HG02885 (cell line): ENCODE measurements around the gene LRP5.

ENCODE experiments used
- ATAC-seq: cut with Tn5 transposase; IDR thresholded peaks from one replicate; pipeline ENCODE4 v1.9.1; 2021; ENCODE audit warnings: mild to moderate bottlenecking; ENCODE audit not compliant: unreplicated experiment, poor library complexity

LRP5 gene

GRCh38 chr11:68406324-68407313, 94.2 kb downstream of the LRP5 start:
- no peak for ATAC-seq

DNA sequence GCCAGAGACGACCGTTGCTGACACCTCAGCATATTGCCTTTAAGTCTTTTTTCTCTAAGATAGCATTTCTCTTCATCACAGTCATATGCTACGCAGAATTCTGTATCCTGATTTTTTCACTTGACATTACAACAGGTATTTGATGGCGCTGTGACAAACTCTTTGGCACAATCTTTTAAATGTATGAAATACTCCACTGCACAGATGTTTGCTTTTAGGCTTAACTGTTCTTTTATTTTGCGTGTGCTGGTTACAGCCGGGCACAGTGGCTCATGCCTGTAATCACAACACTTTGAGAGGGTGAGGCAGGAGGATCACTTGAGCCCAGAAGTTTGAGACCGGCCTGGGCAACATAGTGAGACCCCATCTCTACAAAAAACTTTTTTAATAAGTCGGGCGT, 96.1 kb downstream of the LRP5 start:
- ATAC-seq = no peak

DNA sequence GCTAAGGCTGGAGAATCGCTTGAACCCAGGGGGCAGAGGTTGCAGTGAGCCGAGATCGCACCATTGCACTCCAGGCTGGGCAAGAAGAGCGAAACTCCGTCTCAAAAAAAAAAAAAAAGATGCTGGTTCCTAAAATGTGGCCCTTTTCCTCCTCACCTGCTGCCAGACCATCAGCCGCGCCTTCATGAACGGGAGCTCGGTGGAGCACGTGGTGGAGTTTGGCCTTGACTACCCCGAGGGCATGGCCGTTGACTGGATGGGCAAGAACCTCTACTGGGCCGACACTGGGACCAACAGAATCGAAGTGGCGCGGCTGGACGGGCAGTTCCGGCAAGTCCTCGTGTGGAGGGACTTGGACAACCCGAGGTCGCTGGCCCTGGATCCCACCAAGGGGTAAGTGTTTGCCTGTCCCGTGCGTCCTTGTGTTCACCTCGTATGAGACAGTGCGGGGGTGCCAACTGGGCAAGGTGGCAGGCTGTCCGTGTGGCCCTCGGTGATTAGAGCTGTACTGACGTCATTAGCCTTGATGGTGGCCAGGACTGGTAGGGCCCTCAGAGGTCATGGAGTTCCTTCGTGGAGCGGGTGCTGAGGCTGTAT, 97.5 kb downstream of the LRP5 start:
- no peak for ATAC-seq

- no peak for ATAC-seq
Observed at GRCh38 chr11:68411501-68411991, 99.2 kb downstream of the LRP5 start.

DNA sequence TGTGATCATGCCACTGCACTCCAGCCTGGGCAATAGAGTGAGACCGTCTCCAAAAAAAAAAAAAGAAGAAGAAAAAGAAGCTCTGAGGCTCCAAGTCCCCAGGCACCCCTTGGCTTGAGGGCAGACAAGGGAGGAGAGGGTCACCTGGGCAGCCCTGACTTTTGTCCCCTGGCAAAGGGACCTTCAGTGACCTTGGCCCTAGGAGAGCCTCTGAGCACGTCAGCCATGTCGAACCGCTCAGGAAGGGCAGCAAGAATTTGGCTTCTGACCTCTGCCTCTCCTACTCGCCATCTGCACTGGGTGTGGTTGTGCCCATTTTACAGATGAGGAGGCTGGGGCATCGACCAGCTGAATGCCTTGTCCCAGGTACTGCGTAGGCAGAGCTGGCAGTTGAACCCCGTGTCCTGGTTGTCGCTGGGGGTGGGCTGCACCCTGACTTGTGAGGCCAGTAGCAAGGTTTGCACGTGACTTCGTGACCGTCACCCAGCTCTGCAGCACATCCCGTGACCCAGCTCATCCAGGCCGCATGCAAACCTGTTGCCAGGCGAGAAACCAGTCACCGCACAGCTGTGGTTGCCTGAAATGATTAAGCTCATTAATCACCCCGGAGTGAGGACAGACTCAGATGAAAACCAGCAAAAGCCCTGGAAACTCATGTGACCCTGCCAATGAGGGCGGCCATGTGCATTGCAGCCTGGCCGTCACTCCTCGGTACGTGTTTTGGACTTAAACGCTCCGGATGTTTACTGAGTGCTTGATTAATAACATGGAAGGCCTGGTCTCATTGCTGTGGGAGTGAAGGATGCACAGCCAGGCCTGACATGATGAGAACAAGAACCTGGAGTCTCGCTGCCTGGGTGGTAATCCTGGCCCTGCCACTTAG, 100.4 kb downstream of the LRP5 start:
- ATAC-seq = peak; percentile 49

- ATAC-seq = no peak
Observed at GRCh38 chr11:68413591-68413999, 101.2 kb downstream of the LRP5 start.

DNA sequence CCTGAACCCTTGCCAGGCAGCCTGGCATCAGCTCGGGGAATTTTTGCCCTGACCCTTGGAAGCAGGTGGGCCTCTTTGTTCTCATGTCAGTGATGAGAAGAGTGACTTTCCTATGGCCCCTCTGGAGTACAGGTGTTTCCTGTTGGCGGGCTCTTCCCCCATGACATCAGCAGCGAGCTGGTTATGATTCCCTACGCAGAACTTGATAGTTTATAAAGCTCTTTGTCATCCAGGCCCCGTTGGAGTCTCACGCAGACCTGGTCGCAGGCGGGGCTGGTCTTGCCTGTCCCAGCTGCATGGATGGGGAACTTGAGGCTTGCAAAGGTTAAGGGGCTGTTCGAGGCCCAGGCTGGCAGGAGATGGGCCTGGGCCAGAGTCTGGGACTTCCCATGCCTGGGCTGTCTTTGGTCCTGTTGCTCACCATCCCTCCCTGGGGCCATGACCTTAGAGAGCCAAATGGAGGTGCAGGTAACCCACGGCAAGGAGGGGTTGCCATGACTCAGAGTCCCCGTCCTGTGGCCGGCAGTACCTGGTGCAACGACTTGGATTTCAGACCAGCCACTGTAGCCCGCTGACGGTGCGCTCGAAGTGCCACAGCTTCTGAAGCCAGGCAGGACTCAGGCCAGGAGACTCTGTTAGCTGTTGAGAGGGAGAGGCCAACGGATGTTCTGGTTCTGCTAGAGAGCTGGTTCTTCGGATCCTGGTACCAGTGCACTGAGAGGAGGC, 102.3 kb downstream of the LRP5 start:
- no peak for ATAC-seq

- ATAC-seq = no peak
Observed at GRCh38 chr11:68416070-68416578, 103.7 kb downstream of the LRP5 start.

- no peak for ATAC-seq
Observed at GRCh38 chr11:68418648-68419047, 106.3 kb downstream of the LRP5 start.

- no peak for ATAC-seq
Observed at GRCh38 chr11:68420171-68420570, 107.8 kb downstream of the LRP5 start.

- ATAC-seq = no peak
Observed at GRCh38 chr11:68423481-68423880, 111.1 kb downstream of the LRP5 start.

GRCh38 chr11:68424101-68424632, 111.8 kb downstream of the LRP5 start:
- ATAC-seq = no peak

DNA sequence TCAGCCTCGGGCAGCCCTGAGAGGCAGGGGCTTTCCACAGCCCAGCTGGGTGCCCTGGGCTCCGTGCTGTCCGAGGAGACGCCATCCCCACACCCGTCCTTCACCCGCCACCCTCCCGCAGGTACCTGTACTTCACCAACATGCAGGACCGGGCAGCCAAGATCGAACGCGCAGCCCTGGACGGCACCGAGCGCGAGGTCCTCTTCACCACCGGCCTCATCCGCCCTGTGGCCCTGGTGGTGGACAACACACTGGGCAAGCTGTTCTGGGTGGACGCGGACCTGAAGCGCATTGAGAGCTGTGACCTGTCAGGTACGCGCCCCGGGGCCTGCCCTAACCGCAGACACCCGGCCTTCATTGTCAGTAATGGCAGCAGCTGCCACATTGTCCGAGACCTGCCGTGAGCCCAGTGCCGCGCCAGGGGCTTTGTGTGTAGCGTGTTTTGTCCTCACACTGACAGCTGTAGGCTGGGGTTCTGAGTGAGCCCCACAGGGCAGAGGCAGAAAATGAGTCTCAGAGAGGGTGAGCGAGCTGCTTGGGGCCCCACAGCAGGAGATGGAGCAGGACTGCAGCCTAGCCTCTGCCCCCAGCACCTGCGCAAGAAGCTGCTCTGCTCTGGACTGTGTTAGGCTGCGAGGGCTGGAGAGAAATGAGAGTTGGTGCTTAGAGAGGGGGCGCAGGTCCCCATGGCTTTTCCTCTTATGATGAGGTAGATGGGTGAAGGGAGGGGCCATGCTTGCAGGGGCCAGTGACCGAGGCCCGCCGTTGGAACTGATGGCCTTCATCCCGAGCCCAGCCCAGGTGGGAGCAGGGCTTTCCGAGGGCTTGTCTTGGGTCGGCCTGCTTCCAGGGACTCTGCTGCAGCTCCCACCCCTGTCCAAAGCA, 112.8 kb downstream of the LRP5 start:
- ATAC-seq = no peak

DNA sequence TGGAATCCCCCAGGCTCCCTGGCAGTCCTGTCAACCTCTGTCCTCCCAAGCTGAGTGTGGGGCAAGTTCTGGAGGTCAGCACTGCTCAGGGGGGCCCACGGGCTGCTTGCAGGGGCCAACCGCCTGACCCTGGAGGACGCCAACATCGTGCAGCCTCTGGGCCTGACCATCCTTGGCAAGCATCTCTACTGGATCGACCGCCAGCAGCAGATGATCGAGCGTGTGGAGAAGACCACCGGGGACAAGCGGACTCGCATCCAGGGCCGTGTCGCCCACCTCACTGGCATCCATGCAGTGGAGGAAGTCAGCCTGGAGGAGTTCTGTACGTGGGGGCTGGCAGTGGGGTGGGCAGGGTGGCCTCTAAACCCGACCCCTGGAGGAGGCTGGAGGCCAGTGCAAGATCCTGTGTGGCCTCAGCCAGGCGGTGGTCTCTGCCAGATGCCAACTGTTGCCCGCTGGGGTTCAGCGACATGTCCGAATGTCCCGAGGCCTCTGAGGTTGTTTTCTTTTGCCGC, 113.5 kb downstream of the LRP5 start:
- ATAC-seq = no peak

GRCh38 chr11:68429661-68430060, 117.3 kb downstream of the LRP5 start:
- ATAC-seq = no peak

GRCh38 chr11:68430384-68430783, 118.0 kb downstream of the LRP5 start:
- ATAC-seq = no peak

GRCh38 chr11:68430801-68431200, 118.4 kb downstream of the LRP5 start:
- no peak for ATAC-seq

GRCh38 chr11:68431984-68432645, 119.7 kb downstream of the LRP5 start:
- no peak for ATAC-seq
